ENCODE results near the gene GRPEL2.
"Not testable (repeated sequence)": the region's sequence is repeated elsewhere in the genome, so short reads cannot be mapped to it uniquely, and the experiment has no call there.

Gene GRPEL2

DNA sequence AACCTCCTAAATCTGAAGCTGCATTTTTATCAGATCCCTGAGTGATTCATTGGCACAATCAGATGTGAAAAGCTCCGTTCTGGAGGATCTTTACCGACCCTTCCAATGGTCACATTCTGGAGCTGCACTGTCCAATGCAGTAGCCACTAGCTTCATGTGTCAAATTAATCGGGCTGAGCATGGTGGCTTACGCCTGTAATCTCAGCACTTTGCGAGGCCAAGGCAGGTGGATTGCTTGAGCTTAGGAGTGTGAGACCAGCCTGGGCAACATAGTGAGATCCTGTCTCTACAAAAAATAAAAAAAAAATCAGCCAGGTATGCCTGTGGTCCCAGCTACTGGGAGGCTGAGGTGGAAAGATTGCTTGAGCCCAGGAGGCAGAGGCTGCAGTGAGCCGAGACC, 30.1 kb downstream of the GRPEL2 start:
- DNase-seq (ENCODE audit: extremely low read depth in 1 of 2, low read depth in 1 of 2): no peak

DNA sequence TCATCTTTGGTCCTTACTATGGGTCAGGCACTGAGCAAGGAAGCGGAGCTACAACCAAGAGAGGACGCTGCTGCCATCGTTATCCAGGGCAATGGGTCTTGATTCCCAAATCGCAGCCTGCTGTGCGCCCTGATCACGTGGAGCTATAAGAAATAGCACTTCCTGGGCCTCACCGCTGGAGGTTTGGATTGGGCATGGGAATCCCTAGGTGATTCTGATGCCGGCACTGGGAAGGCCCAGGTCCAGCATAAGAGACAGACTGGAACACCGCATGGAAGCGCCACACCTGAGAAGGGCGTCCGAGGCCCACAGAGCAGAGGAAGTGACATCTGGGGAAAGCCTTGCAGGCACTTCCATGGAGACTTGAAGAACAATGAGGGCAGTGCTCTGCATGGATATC, 30.8 kb downstream of the GRPEL2 start:
- no peak for DNase-seq (ENCODE audit: extremely low read depth in 1 of 2, low read depth in 1 of 2)

DNA sequence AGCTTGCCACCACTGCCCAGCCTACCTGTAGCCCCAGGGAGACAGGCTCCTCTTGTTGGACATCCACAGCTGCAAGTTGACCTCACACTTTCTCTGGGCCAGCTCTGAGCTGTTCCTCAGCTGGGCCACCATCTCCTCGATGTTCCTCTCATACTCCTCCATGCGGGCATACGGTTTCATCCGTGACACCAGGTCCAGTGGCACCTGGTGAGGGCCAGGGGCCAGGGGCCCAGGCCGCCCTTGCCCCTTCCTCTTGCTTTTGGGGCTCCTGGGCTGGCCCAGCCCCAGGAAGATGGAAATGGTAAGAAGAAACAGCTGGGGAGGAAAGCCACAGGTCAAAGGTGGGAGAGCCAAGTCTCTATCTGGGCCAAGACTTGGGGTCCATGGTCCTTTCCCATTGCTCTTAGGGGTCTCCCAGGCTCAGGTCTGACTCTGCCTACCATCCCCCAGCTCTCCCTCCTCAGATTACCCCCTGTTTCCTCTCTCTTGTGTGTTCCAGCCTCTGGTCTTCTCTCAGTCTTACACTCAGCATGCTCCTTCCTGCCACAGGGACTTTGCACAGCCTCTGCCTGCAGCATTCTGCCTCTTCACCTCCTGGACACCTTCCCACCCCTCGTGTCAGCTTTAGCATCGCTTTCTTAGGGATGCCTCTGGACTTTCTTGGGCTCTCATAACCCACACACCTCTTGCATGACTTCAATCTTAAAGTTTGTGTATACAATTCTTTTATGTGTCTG, 31.6 kb downstream of the GRPEL2 start:
- no peak for DNase-seq (ENCODE audit: extremely low read depth in 1 of 2, low read depth in 1 of 2)

GRCh38 chr5:149378241-149378820, 33.0 kb downstream of the GRPEL2 start:
- DNase-seq (ENCODE audit: extremely low read depth in 1 of 2, low read depth in 1 of 2): no peak

- no peak for DNase-seq (ENCODE audit: extremely low read depth in 1 of 2, low read depth in 1 of 2)
These were observed 34.0 kb downstream of the GRPEL2 start, which contains the start of gene IL17B for GRCh38 chr5:149379177-149379761. TSS of gene IL17B (minus strand) at chr5:149379292. CDS start at chr5:149379225, 67 bp downstream.

- no peak for DNase-seq (ENCODE audit: extremely low read depth in 1 of 2, low read depth in 1 of 2)
These were observed 34.6 kb downstream of the GRPEL2 start for GRCh38 chr5:149379818-149380374.

- DNase-seq (ENCODE audit: extremely low read depth in 1 of 2, low read depth in 1 of 2): no peak
These were observed 35.3 kb downstream of the GRPEL2 start for GRCh38 chr5:149380466-149381121.

DNA sequence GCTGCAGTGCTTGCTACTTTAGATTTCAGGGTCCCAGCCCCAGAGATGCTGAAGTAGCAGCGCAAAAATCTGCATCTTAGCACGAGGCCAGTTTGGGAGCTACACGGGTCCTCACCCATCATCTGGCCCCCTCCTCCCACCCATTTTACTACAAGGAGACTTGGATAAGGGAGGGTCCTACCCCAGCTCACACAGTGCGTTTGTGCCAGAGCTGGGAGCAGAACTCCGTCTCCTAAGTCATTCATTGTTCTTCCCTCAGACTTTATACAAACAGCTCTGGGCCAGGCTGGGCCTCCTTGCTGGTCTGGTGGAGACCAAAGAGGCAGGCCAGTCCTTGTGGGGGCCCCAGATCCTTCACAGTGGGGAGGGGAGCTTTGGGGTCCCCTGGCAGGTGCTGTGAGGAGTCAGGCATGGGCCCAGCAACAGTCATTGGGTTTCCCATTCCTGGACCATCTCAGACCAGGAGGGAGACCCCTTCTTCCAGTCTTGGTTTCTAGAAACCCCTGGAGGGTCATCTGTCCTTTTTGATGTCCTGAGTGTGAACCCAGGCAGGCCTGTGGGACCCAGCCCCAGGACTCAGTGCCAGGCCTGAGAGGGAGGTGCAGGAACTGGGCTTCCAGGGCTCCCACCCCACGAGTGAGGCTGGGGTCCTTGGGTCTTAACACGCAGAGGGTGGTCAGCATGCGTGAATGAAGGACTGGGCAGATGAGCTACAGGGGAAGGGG, 36.1 kb downstream of the GRPEL2 start:
- DNase-seq (ENCODE audit: extremely low read depth in 1 of 2, low read depth in 1 of 2): no peak

- peak; percentile 31 to 43 for DNase-seq (ENCODE audit: extremely low read depth in 1 of 2, low read depth in 1 of 2)
These were observed 36.7 kb downstream of the GRPEL2 start for GRCh38 chr5:149381986-149382338.

GRCh38 chr5:149382517-149383220, 37.4 kb downstream of the GRPEL2 start:
- DNase-seq (ENCODE audit: extremely low read depth in 1 of 2, low read depth in 1 of 2): no peak

DNA sequence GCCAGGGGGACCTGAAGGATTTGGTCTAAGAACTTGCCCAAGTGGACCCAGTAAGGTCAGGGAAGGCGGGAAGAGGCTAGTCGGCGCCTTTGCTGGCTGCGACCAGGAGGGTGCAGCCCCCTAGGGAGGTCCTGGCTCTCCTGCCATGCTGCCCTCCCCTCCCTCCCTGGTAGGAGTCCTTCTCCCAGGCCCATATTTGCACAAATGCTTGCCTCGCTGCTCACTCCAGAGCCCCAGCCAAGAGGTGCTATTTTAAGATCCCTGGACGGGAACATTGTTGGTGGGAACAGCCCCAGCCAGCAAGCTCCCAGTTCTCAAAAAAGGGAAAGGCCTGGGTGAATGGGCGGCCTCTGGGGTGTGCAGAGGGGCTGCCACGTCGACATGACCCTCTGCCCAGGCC, 38.1 kb downstream of the GRPEL2 start:
- DNase-seq (ENCODE audit: extremely low read depth in 1 of 2, low read depth in 1 of 2): no peak

- no peak for DNase-seq (ENCODE audit: extremely low read depth in 1 of 2, low read depth in 1 of 2)
These were observed 40.9 kb downstream of the GRPEL2 start for GRCh38 chr5:149386166-149386565.

- no peak for DNase-seq (ENCODE audit: extremely low read depth in 1 of 2, low read depth in 1 of 2)
These were observed 41.9 kb downstream of the GRPEL2 start for GRCh38 chr5:149387081-149387631.

- DNase-seq (ENCODE audit: extremely low read depth in 1 of 2, low read depth in 1 of 2): no peak
These were observed 42.7 kb downstream of the GRPEL2 start for GRCh38 chr5:149387982-149388381.

DNA sequence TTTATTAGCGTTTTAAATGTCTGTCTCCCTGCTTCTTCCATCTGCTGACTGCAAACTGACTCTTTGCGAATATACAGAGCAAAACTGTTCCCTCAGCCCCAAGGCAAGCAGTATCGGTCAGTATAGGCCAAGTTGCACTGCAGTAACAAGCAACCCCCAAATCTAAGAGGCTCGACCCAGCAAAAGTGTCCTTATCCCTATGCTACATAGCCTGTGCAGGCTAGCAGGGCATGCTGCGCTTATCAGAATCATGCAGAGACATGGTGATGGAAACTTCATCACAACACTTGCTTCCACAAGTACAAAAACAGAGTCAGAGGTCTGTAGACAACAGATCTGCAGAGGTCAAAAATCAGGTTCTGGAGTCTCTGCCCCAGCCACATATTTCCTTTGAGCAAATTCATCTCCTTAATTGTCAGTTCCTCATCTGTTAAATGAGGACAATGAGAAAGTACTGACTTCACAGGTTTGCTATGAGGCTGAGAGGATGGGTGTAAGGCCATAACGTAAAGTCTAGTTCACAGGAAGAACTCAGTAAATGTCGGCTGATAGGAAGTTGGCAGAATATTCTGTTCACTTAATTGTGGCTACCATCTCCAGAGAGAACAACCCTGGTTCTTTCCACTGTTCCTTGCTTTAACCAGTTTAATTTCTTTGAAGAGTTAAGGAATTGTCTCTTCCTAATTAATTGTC, 43.3 kb downstream of the GRPEL2 start:
- no peak for DNase-seq (ENCODE audit: extremely low read depth in 1 of 2, low read depth in 1 of 2)

GRCh38 chr5:149389552-149390495, 44.5 kb downstream of the GRPEL2 start:
- no peak for DNase-seq (ENCODE audit: extremely low read depth in 1 of 2, low read depth in 1 of 2)

GRCh38 chr5:149391076-149391475, 45.8 kb downstream of the GRPEL2 start:
- DNase-seq (ENCODE audit: extremely low read depth in 1 of 2, low read depth in 1 of 2): not testable (repeated sequence)

DNA sequence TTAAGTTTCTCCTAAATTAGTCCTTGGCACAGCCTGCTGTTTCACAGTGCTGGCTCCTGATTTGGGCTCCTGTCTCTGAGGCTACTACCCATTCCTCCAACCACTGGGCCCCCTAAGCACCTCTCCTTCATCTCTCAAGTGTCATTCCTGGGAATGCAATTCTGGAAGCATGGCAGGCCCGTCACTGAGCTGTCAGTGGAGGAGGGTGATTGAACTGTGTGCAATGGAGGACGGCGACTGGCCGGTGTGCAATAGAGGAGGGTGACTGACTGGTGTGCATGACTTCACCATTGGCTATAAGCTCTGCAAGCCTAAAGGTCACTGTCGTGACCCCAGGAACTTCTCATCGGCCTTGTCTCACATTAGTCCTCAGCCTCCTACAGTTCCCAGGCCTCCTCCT, 46.2 kb downstream of the GRPEL2 start:
- no peak for DNase-seq (ENCODE audit: extremely low read depth in 1 of 2, low read depth in 1 of 2)

Measured in stimulated activated CD8-positive, alpha-beta memory T cell treated with anti-CD3 and anti-CD28 coated beads, Interleukin-7, amount 100 ng/mL, for 48 hours (primary cell).